Coronary artery (tissue), 2 donors: Measurements from ENCODE around the gene SP5.
"Not testable (repeated sequence)": the region's sequence is repeated elsewhere in the genome, so short reads cannot be mapped to it uniquely, and the experiment has no call there.

Experiments used
- DNase-seq: peaks from one replicate; pipeline ENCODE4 v3.0.0-alpha.2; 2017; ENCODE audit warnings: low spot score
- H3K27ac ChIP-seq, 2 donors: fragments of 200-600 bp; sonication (generic); one replicate each; pipeline ENCODE4 v1.5.1; 2016 to 2019
- H3K4me3 ChIP-seq: fragments of 200-600 bp; sonication (generic); 2 replicates; pipeline ENCODE4 v1.5.1; 2016; ENCODE audit warnings: mild to moderate bottlenecking, moderate library complexity
- TF ChIP-seq, protein P1 (sequence below): fragments of 200-600 bp; sonication (generic); IDR thresholded peaks from one replicate; pipeline ENCODE4 v1.5.1; 2019; ENCODE audit warnings: antibody characterized with exemption

The SP5 gene

DNA sequence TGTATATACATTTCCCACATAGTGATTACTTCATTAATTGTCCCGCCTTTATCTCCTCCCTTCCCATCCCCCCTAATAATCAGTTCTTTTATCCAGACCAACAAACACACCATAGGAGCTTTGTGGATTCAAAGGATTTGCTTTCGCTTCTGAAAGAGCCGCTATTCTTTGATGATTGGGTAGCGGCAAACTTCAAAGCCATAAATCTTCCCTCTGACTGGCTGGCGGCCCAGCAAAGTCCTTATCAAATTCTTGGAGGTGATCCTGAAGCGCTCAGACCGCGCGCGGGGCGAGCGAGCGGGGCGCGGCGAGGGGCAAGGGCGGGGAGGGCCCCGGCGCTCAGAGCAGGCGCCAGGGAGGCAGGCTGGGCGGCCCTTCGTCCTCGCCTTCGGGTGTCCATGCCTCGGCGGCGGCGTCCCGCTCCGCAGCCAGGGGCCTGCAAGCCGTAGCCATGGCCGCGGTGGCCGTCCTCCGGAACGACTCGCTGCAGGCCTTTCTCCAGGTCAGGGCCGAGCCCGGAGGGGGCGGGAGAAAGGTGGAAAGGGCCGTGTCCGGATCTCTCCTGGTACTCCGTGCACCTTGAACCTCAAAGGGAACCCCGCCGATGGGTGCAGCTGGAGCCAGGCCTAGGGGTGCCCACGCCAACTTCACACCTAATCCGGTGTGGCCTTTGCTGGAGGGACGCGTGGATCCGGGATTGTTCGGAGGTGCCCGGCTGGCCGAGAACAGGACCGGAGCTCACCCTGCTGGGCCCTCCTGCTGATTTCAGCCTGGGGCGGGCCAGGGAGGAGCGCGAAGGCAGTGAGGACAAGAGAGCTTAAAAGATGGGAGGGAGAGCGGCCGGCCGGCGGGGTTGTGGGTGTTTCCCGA is at the start of gene SP5:
Gene SP5 (plus strand): TSS at position 276 of the 870 bp plus-strand sequence. CDS start 176 bp downstream, at position 452.
- Histone ChIP-seq H3K27ac (no peak within 1 kb of the TSS), H3K4me3 (peak within 1 kb of the TSS; percentile 70)
- TF ChIP-seq, protein P1, sequence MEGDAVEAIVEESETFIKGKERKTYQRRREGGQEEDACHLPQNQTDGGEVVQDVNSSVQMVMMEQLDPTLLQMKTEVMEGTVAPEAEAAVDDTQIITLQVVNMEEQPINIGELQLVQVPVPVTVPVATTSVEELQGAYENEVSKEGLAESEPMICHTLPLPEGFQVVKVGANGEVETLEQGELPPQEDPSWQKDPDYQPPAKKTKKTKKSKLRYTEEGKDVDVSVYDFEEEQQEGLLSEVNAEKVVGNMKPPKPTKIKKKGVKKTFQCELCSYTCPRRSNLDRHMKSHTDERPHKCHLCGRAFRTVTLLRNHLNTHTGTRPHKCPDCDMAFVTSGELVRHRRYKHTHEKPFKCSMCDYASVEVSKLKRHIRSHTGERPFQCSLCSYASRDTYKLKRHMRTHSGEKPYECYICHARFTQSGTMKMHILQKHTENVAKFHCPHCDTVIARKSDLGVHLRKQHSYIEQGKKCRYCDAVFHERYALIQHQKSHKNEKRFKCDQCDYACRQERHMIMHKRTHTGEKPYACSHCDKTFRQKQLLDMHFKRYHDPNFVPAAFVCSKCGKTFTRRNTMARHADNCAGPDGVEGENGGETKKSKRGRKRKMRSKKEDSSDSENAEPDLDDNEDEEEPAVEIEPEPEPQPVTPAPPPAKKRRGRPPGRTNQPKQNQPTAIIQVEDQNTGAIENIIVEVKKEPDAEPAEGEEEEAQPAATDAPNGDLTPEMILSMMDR = no peak
- no peak for DNase-seq

- TF ChIP-seq, protein P1 = no peak
- Histone ChIP-seq H3K27ac (no peak overlapping the region), H3K4me3 (no peak overlapping the region)
- DNase-seq = no peak
Observed at GRCh38 chr2:170665743-170666142, 49.4 kb upstream of the SP5 start.

GRCh38 chr2:170669909-170670308 is 45.2 kb upstream of the SP5 start:
- Histone ChIP-seq H3K27ac (no peak overlapping the region), H3K4me3 (no peak overlapping the region)
- no peak for DNase-seq
- TF ChIP-seq, protein P1 = no peak

DNA sequence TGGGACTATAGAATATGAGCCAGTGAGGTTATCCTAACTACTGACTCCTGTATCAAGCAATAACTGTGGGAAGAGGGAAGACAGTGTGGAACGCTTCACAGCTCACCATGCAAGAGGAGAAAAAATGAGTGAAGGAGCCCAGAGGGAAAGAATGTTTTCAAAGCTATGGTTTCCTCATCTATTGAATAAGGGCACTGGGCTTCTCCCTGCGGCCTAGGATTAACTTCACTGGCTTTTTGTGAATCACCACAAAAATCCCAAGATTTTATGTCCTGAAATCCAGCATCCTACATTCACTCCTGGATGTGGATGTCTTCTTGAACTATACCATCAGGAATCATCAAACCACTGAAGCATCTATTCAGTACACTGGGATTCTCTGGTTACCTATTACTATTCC is 44.5 kb upstream of the SP5 start:
- TF ChIP-seq, protein P1 = no peak
- DNase-seq = no peak
- H3K4me3 ChIP-seq = no peak overlapping the region
- no peak overlapping the region for H3K27ac ChIP-seq

DNA sequence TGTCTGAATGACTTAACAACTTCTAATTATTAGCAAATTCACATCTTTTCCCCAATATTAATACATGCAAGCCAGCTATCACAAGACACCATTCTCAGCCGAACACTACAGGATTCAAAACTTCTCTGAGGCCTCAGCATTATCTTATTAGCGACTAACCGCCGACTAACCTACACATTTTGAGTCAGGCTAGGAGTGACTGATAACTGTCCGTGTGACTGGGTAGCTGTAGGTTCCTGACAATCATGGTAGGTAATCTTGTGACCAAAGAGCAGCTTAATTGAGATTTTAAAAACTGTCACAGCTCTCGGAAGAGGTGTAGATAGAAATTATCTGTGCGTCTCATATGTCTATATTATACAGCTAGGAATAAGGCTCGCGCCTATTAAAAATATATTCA is 44.1 kb upstream of the SP5 start:
- DNase-seq = no peak
- H3K27ac ChIP-seq = no peak overlapping the region
- H3K4me3 ChIP-seq = no peak overlapping the region
- TF ChIP-seq, protein P1 = no peak

GRCh38 chr2:170674282-170674681 is 40.9 kb upstream of the SP5 start:
- H3K4me3 ChIP-seq, DNase-seq, H3K27ac ChIP-seq: not testable (repeated sequence)

- Histone ChIP-seq H3K27ac (no peak overlapping the region), H3K4me3 (no peak overlapping the region)
- DNase-seq = no peak
- TF ChIP-seq, protein P1 = no peak
Observed at GRCh38 chr2:170675701-170676100, 39.4 kb upstream of the SP5 start.
